T1000 (cell line): Measurements from ENCODE around the gene UBE3A.

ENCODE experiments used
- DNase-seq: peaks from one replicate; lab custom pipeline; 2025; ENCODE audit warnings: mixed read lengths; lab: John Stamatoyannopoulos, UW

UBE3A gene

GRCh38 chr15:25403771-25404170 is 35.1 kb downstream of the UBE3A start:
- DNase-seq: no peak

GRCh38 chr15:25402342-25402741 is 36.5 kb downstream of the UBE3A start:
- no peak for DNase-seq

DNA sequence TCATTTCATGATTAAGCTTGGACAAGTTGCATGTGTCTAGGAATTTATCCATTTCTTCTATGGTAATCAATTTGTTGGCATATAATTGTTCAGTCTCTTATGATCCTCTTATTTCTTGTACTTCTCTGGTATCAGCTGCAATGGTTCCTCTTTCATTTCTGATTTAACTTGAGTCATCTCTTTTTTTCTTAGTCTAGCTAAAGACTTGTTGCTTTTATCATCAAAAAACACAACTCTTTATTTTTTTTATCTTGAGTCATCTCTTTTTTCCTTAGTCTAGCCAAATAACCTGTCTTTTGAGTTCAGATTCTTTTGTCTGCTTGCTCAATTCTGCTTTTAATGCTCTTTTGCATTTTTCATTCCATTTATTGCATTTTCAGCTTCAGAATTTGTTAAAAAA is 37.3 kb downstream of the UBE3A start:
- DNase-seq: no peak

GRCh38 chr15:25397100-25397499 is 41.7 kb downstream of the UBE3A start:
- DNase-seq: no peak

GRCh38 chr15:25394898-25395297 is 43.9 kb downstream of the UBE3A start:
- no peak for DNase-seq

- no peak for DNase-seq
These were observed 46.0 kb downstream of the UBE3A start for GRCh38 chr15:25392806-25393205.

DNA sequence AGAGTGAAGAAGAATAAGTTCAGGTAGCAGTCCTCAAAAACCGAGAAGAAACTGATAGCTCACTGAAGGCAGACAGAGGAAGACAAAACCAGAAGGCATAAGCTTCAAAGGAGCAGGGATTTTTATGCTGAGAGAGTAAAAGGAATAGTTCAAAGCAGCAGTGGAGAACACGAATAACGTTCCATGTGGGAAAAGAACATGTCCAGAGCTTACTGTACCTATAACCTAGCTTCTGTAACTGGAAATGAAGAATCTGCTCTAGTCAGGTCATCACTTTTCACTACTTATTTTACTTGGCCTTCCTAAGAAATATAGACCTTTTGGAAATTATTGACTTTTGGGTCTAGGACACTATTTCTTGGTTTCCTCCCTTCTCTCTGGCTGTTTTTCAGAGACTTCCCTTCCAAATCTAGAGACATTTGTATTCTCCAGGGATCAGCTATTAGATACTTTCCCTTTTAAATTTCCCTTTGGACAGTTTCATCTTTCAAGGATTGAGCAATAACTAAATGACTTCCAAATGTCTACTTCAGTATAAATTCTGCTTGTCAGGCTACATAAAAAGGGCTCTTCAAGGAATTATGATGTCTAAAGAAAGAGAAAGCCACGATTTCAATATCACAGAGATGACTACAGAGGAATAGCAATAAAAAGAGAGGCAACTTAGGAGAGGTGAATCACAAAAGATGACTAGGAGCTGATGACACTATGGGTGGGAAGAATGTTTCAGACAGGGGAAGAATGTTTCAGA is 46.7 kb downstream of the UBE3A start:
- no peak for DNase-seq

GRCh38 chr15:25385986-25386385 is 52.8 kb downstream of the UBE3A start:
- no peak for DNase-seq

GRCh38 chr15:25381579-25381978 is 57.2 kb downstream of the UBE3A start:
- DNase-seq: no peak

DNA sequence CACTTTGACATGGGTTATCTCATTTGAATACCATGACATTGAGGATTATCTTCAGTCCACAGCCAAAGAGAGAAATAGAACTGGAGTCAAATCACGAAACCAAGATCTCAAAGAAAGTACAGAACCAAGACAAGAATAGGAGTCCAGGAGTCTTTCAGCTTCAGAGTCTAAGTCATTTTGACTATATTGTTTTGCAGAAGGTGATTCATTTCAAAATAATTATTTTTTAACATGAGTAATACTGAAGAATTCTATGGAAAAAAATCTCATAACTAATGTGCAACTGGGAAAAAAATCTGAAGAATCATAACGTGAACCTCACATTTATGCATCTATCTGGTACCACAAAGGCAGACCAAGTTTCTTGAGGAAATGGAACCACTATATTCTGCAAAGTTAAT is 60.3 kb downstream of the UBE3A start:
- DNase-seq: no peak

- no peak for DNase-seq
These were observed 63.3 kb downstream of the UBE3A start for GRCh38 chr15:25375557-25375956.

- DNase-seq: no peak
These were observed 64.7 kb downstream of the UBE3A start for GRCh38 chr15:25374143-25374542.

- DNase-seq: no peak
These were observed 66.5 kb downstream of the UBE3A start for GRCh38 chr15:25372298-25372697.

DNA sequence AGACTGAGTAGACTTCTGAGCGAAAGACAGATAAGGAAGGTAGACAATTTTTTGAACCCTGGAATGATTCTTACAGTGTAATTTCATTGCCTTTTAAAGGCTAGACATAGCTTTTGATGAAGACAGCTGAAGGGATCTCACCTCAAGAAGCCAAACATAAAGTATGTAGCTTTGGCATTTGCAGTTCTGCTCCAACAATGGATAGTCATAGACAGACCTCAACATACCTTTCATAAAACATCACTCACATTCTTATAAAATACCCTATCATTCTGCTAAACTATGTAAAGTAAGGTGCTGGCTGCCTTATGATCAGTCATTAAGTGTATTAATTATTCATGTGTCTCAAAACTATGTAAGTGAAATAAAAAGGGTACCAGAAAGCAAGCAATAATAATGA is 70.0 kb downstream of the UBE3A start:
- no peak for DNase-seq

- DNase-seq: no peak
These were observed 72.8 kb downstream of the UBE3A start for GRCh38 chr15:25366058-25366457.

GRCh38 chr15:25362545-25362944 is 76.3 kb downstream of the UBE3A start:
- DNase-seq: no peak

DNA sequence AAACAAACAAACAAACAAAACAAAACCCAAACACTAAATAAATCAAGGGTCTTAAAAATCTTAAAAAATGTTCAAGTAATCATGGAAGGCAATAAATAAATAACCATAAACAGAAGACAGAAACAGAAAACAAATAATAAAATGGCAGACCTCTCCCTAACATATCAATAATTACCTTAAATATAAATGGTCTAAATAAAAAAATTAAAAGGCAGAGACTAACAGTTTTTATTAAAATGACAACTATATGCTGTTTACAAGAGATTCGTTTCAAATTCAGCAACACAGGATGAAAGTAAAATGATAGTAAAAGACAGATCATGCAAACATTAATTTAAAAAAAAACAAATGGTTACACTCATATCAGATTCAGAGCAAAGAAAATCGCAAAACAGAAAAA is 91.1 kb downstream of the UBE3A start:
- no peak for DNase-seq

DNA sequence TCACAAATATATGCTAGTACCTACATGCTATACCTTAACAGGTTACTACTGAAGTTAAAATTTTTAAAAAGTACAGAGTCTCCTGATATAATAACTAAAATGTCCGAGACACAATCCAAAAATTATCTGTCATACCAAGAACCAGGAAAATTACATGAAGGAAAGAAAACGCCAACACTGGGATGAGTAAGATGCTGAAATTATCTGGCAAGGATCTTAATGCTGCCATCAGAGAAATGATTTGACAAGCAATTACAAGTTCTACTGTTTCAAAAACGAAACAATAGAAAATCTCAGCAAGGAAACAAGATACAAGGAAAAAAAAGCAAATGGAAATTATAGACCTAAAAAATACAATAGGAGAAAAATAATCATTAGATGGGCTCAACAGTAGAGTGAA is 92.5 kb downstream of the UBE3A start:
- DNase-seq: no peak

GRCh38 chr15:25345943-25346342 is 92.9 kb downstream of the UBE3A start:
- no peak for DNase-seq

GRCh38 chr15:25342629-25343028 is 96.2 kb downstream of the UBE3A start:
- no peak for DNase-seq

- no peak for DNase-seq
These were observed 99.4 kb downstream of the UBE3A start for GRCh38 chr15:25339431-25339830.

DNA sequence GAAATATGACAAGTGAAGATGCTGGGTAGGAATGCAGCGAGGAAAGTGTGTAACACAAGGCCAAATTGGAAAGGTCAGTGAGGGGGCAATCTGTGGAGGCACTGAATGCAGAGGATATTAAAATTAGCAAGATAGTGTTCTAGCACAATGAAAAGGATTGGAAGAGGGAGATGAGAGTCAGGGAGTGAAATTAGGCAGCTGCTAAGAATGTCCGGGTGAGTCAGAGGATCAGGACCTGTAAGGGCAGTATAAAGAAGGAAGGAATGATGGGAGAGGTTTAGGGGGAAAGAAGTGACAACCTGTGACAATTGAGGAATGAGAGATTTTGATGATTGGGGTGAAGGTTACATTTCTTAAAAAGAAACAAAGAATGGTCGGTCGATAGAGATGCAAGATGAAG is 103.5 kb downstream of the UBE3A start:
- no peak for DNase-seq

DNA sequence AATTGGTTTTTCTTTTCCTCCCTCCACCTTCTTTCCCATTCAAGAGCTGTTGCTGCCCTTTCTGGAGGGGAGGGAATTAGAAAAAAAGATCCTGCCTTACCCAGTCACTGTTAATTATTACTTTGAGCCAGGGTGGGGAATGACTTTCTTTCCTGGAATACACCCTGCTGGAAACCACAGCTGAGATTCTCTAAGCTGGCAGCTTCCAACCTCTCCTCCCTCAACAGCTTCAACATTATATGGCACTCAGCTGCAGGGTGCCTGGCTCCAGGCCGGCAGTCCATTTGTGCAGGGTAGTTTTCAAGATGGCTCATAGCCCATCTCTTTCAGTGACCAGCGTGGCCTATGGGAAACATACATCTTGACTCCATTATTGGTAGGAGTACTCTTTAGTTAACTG is 105.8 kb downstream of the UBE3A start:
- DNase-seq: no peak

DNA sequence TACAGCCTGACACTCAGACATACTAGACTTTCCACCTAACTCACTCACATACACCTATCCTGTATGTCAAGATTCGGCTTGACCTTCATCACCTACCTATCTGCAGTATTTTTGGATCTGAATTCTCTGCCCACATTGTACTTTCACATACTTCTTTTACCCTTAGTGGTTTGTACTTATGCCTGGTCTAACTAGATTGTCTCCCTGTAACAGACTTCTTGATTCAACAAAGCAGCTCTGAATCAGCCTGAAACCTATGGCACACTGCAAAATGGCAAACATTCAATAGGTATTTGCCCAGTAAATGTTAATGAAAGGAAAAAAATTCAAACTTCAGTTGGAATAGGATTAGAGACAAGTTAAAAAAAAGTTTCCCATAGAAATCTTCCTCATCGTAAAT is 106.5 kb downstream of the UBE3A start:
- no peak for DNase-seq
